H1 (cell line): ENCODE results near the gene SLFNL1. TPM values are rescaled to one million over a fixed set of nuclear protein-coding genes. Genes with fewer than 3 reads are reported as not detected.

Experiments used
- CTCF ChIA-PET: fragments of 300-600 bp; sonication (Branson Sonifier 250); formaldehyde crosslinking; loops from one replicate; lab custom pipeline; 2021; ENCODE audit not compliant: partially characterized antibody; lab: Charles Lee
- POLR2A ChIA-PET: fragments of 300-600 bp; sonication (Branson Sonifier 250); formaldehyde crosslinking; loops from one replicate; lab custom pipeline; 2021; ENCODE audit warnings: inconsistent platforms; ENCODE audit not compliant: partially characterized antibody; lab: Charles Lee
- DNase-seq, 2 experiments: peaks; one replicate each; pipeline versions ENCODE4 v3.0.0 to v3.0.0-alpha.2; 2010 to 2022; ENCODE audit warnings: low spot score in 2 of 2, low read depth in 1 of 2, mixed read lengths in 1 of 2
- FAIRE-seq: peaks from 2 replicates; lab custom pipeline; 2011; peaks lifted over from hg19 to GRCh38; lab: Jason Lieb, UNC
- H2AFZ ChIP-seq: 2 replicates; pipeline ENCODE4 v1.8.1; 2012; ENCODE audit warnings: low read length, inconsistent platforms
- H2AK5ac ChIP-seq: 2 replicates; pipeline ENCODE4 v1.6.1; 2013; ENCODE audit warnings: low read depth, low read length
- H2BK120ac ChIP-seq: replicated peaks from 2 replicates; pipeline ENCODE3; 2013; ENCODE audit warnings: low read depth, low read length, inconsistent platforms
- H2BK12ac ChIP-seq: 2 replicates; pipeline ENCODE4 v1.6.1; 2013; ENCODE audit warnings: low read depth, low read length
- H2BK15ac ChIP-seq: 2 replicates; pipeline ENCODE4 v1.6.1; 2013; ENCODE audit warnings: low read length
- H2BK20ac ChIP-seq: 2 replicates; pipeline ENCODE4 v1.6.1; 2013; ENCODE audit warnings: low read length
- H2BK5ac ChIP-seq: 2 replicates; pipeline ENCODE4 v1.6.1; 2013; ENCODE audit warnings: low read depth, low read length
- H3K14ac ChIP-seq: 2 replicates; pipeline ENCODE4 v1.6.1; 2013; ENCODE audit warnings: inconsistent platforms; ENCODE audit not compliant: insufficient read length
- H3K18ac ChIP-seq: 2 replicates; pipeline ENCODE4 v1.6.1; 2013; ENCODE audit warnings: low read length; ENCODE audit errors: extremely low read depth
- H3K23ac ChIP-seq: 2 replicates; pipeline ENCODE4 v1.6.1; 2013; ENCODE audit warnings: inconsistent platforms; ENCODE audit not compliant: insufficient read length
- H3K23me2 ChIP-seq: 2 replicates; pipeline ENCODE4 v1.6.1; 2013; ENCODE audit warnings: low read depth, low read length
- H3K27ac ChIP-seq: 2 replicates; pipeline ENCODE4 v1.6.1; 2011; ENCODE audit warnings: low read depth, low read length, inconsistent platforms
- H3K27me3 ChIP-seq, 4 experiments: replicated peaks in 1 of 4; 1 replicate in 1 of 4; 2 replicates in 3 of 4; pipeline versions ENCODE4 v1.6.1 to v1.8.1; 2011 to 2013; ENCODE audit warnings: low read length in 3 of 4, mild to moderate bottlenecking in 3 of 4, inconsistent platforms in 2 of 4, mixed read lengths in 2 of 4, moderate library complexity in 1 of 4; ENCODE audit not compliant: control insufficient read depth in 3 of 4, insufficient read depth in 3 of 4; ENCODE audit errors: extremely low read depth in 1 of 4
- H3K36me3 ChIP-seq, 4 experiments: 2 replicates each; pipeline versions ENCODE4 v1.6.1 to v1.8.1; 2011 to 2013; ENCODE audit warnings: mild to moderate bottlenecking in 4 of 4, low read length in 3 of 4, moderate library complexity in 2 of 4, control low read depth in 1 of 4, inconsistent platforms in 1 of 4; ENCODE audit not compliant: insufficient read depth in 4 of 4, control insufficient read depth in 2 of 4
- H3K4ac ChIP-seq: replicated peaks from 2 replicates; pipeline ENCODE3; 2013; ENCODE audit warnings: low read length, low read depth, mixed read lengths, inconsistent platforms; ENCODE audit not compliant: insufficient read length
- H3K4me1 ChIP-seq, 4 experiments: replicated peaks in 1 of 4; 1 replicate in 1 of 4; 2 replicates in 3 of 4; pipeline versions ENCODE4 v1.6.1 to v1.8.1; 2011 to 2013; ENCODE audit warnings: low read length in 3 of 4, inconsistent platforms in 2 of 4, mixed read lengths in 1 of 4; ENCODE audit not compliant: insufficient read depth in 4 of 4, control insufficient read depth in 3 of 4
- H3K4me2 ChIP-seq, 2 experiments: 2 replicates each; pipeline versions ENCODE4 v1.6.1 to v1.8.1; 2011 to 2013; ENCODE audit warnings: low read depth in 2 of 2, low read length in 2 of 2, control low read depth in 1 of 2, inconsistent platforms in 1 of 2, mild to moderate bottlenecking in 1 of 2; ENCODE audit not compliant: insufficient read depth in 1 of 2
- H3K4me3 ChIP-seq, 4 experiments: fragments of 200-600, 300-600 bp in 1 of 4; sonication (generic), shearing (Covaris generic), sonication (Bioruptor Twin) in 1 of 4; 2 replicates each; pipeline versions ENCODE4 v1.5.1 to v1.8.1; 2011 to 2016; ENCODE audit warnings: low read length in 4 of 4, low read depth in 3 of 4, control low read depth in 2 of 4, inconsistent platforms in 2 of 4, mild to moderate bottlenecking in 2 of 4, mixed read lengths in 1 of 4, moderate library complexity in 1 of 4; ENCODE audit not compliant: insufficient read depth in 2 of 4; ENCODE audit errors: extremely low read depth in 1 of 4
- H3K56ac ChIP-seq: replicated peaks from 2 replicates; pipeline ENCODE3; 2013; ENCODE audit warnings: low read depth, mild to moderate bottlenecking, mixed read lengths, low read length, inconsistent platforms; ENCODE audit not compliant: insufficient read length
- H3K79me1 ChIP-seq: 2 replicates; pipeline ENCODE4 v1.6.1; 2013; ENCODE audit warnings: low read depth, low read length, control low read depth
- H3K79me2 ChIP-seq, 2 experiments: 2 replicates each; pipeline versions ENCODE4 v1.6.1 to v1.8.1; 2012 to 2013; ENCODE audit warnings: low read length in 2 of 2, mild to moderate bottlenecking in 2 of 2, inconsistent platforms in 1 of 2; ENCODE audit not compliant: insufficient read depth in 2 of 2, control insufficient read depth in 1 of 2
- H3K9ac ChIP-seq, 4 experiments: replicated peaks in 1 of 4; 1 replicate in 1 of 4; 2 replicates in 3 of 4; pipeline versions ENCODE4 v1.6.1 to v1.8.1; 2011 to 2013; ENCODE audit warnings: low read depth in 3 of 4, low read length in 3 of 4, control low read depth in 2 of 4, mild to moderate bottlenecking in 2 of 4, moderate library complexity in 2 of 4, inconsistent platforms in 1 of 4; ENCODE audit errors: extremely low read depth in 1 of 4
- H3K9me3 ChIP-seq, 2 experiments: 2 replicates each; pipeline versions ENCODE4 v1.6.1 to v1.8.1; 2012 to 2013; ENCODE audit warnings: mild to moderate bottlenecking in 2 of 2, moderate library complexity in 2 of 2, control low read depth in 1 of 2, inconsistent platforms in 1 of 2, low read depth in 1 of 2, low read length in 1 of 2, mixed read lengths in 1 of 2; ENCODE audit not compliant: insufficient read depth in 2 of 2
- H4K20me1 ChIP-seq, 2 experiments: replicated peaks in 1 of 2; 2 replicates each; pipeline versions ENCODE3 to v1.8.1; 2011 to 2013; ENCODE audit warnings: inconsistent platforms in 2 of 2, low read length in 2 of 2, mild to moderate bottlenecking in 1 of 2; ENCODE audit not compliant: insufficient read depth in 2 of 2, control insufficient read depth in 1 of 2
- H4K5ac ChIP-seq: 2 replicates; pipeline ENCODE4 v1.6.1; 2013; ENCODE audit warnings: low read length, low read depth, mixed read lengths, inconsistent platforms; ENCODE audit not compliant: insufficient read length
- H4K8ac ChIP-seq: 2 replicates; pipeline ENCODE4 v1.8.0; 2013; ENCODE audit warnings: mild to moderate bottlenecking, moderate library complexity, low read length, inconsistent platforms; ENCODE audit not compliant: insufficient read depth; ENCODE audit errors: extremely low read depth
- H4K91ac ChIP-seq: replicated peaks from 2 replicates; pipeline ENCODE3; 2013; ENCODE audit warnings: low read length, mixed read lengths, inconsistent platforms; ENCODE audit not compliant: insufficient read length
- BRCA1 ChIP-seq: IDR thresholded peaks from 2 replicates; pipeline ENCODE4 v1.6.1; 2012; ENCODE audit warnings: low read depth, low read length, improper control_type of control experiment
- SRF ChIP-seq: IDR thresholded peaks from 2 replicates; pipeline ENCODE4 v1.6.1; 2011; ENCODE audit warnings: mild to moderate bottlenecking, low read depth, low read length, moderate library complexity
- WGBS, 2 experiments: shearing (Covaris generic) in 1 of 2; methylation state at CpG; one replicate each; pipeline versions ENCODE4 v1.1.6 to v1.1.7; 2013 to 2015; ENCODE audit warnings: low lambda C conversion rate in 2 of 2, mixed read lengths in 2 of 2, inconsistent platforms in 1 of 2, low coverage in 1 of 2, missing lambda C conversion rate in 1 of 2; ENCODE audit not compliant: insufficient replicate concordance in 2 of 2, insufficient coverage in 1 of 2, insufficient read length in 1 of 2; ENCODE audit errors: extremely low coverage in 1 of 2, missing lambda C conversion rate in 1 of 2; 5-methylcytosine and 5-hydroxymethylcytosine counted together
- polyA plus RNA-seq, 7 experiments: library from polyadenylated mRNA; depleted of rRNA in 3 of 7; stranded (reverse) in 5 of 7; unstranded in 2 of 7; fragments of >200 nt in 5 of 7; fragments of 200-250 nt in 2 of 7; gene quantifications; 1 replicate in 5 of 7; 2 replicates in 1 of 7; 4 replicates in 1 of 7; pipeline versions ENCODE4 v1.2.1 to v1.2.3, GENCODE V29; 2011 to 2013; ENCODE audit warnings: missing spikeins in 2 of 7, mixed read lengths in 2 of 7
- total RNA-seq: library from RNA; stranded (reverse); fragmentation: NEBNext Ultra II Directional; extraction: Animal tissue kit (Norgen Biotek cat#: 25700); gene quantifications from 2 replicates; pipeline ENCODE4 v1.2.1, GENCODE V29; 2021

SLFNL1 gene
- total and polyA plus RNA-seq, 2 of the 8 experiments (the other 6 are each of a cell fraction or from before 2014, with no cell fraction given): not detected

- 92% methylated on average over 8 of the region's 8 CpGs; no CpG with 5 or more reads in 1 of the 2 experiments for WGBS, 2 experiments
- peaks cover 2 to 10% (median 5%) of the 10 kb centered on the region in 4 experiments; a peak in 5 of 8 replicates for H3K36me3 ChIP-seq
- no peaks in the 10 kb centered on the region for H3K79me2 ChIP-seq
- no peak overlapping the region for H2BK5ac ChIP-seq
- H4K5ac ChIP-seq: no peak overlapping the region
- H2BK15ac ChIP-seq: no peak overlapping the region
- no peak overlapping the region for H2AFZ ChIP-seq
- no peak overlapping the region for H3K27ac ChIP-seq
- H3K9ac ChIP-seq: no peak overlapping the region
- H4K91ac ChIP-seq: no peak overlapping the region
- FAIRE-seq: no peak
- H3K23ac ChIP-seq: no peak overlapping the region
- no peak overlapping the region for H3K4ac ChIP-seq
- DNase-seq: no peak
- ChIA-PET POLR2A (interaction anchor here (0.6 to 1.9 kb wide), 6 partner anchors 8 to 18 kb away, joined by 3 to 7 read pairs (median 4); partner anchors contain the start of gene SLFNL1), CTCF (no interaction called here)
- peaks cover 0 to 3% (median under 1%) of the 10 kb centered on the region in 4 experiments; a peak in 1 of 7 replicates for H3K27me3 ChIP-seq
- H3K23me2 ChIP-seq: no peaks in the 10 kb centered on the region
- TF ChIP-seq BRCA1: no peak
- no peak for TF ChIP-seq SRF
- no peak overlapping the region for H2BK12ac ChIP-seq
- no peaks in the 10 kb centered on the region for H3K9me3 ChIP-seq
- H3K18ac ChIP-seq: no peak overlapping the region
- no peak overlapping the region for H3K4me2 ChIP-seq
- H2BK120ac ChIP-seq: no peak overlapping the region
- H3K4me3 ChIP-seq: no peak overlapping the region
- peaks cover 0 to 3% of the 10 kb centered on the region in 2 experiments for H4K20me1 ChIP-seq
- no peak overlapping the region for H2AK5ac ChIP-seq
- no peak overlapping the region for H3K14ac ChIP-seq
- H2BK20ac ChIP-seq: no peak overlapping the region
- H4K8ac ChIP-seq: no peak overlapping the region
- no peaks in the 10 kb centered on the region; a peak in 3 of 7 replicates for H3K4me1 ChIP-seq
- H3K79me1 ChIP-seq: no peaks in the 10 kb centered on the region
- H3K56ac ChIP-seq: no peak overlapping the region
Measured at GRCh38 chr1:41030872-41031616, 9.5 kb upstream of the SLFNL1 start.
